Gastrocnemius medialis (tissue), 4 donors: Measurements from ENCODE around the gene OXNAD1.

ENCODE experiments used
- CTCF ChIP-seq, 5 experiments: fragments of 450-650 bp in 3 of 5; fragments of 200-600 bp in 2 of 5; sonication (generic) in 2 of 5; IDR thresholded peaks in 4 of 5; conservative IDR thresholded peaks in 1 of 5; 1 replicate in 4 of 5; 2 replicates in 1 of 5; pipeline ENCODE4 v1.5.1; 2016 to 2019; ENCODE audit warnings: antibody characterized with exemption in 5 of 5, mild to moderate bottlenecking in 3 of 5, moderate library complexity in 3 of 5
- POLR2A ChIP-seq, 2 donors: fragments of 450-650 bp; IDR thresholded peaks; one replicate each; pipeline ENCODE4 v1.6.1; 2017; ENCODE audit warnings: antibody characterized with exemption in 2 of 2, mild to moderate bottlenecking in 2 of 2, moderate library complexity in 2 of 2

GRCh38 chr3:16265455-16265786, 409 bp downstream of the OXNAD1 start:
- no peak for TF ChIP-seq CTCF (IDR thresholded peaks at IDR 0.05 in 4 of 5, conservative IDR thresholded peaks at IDR 0.05 in 1 of 5)
- TF ChIP-seq POLR2A (IDR thresholded peaks at IDR 0.05): no peak
